Body of pancreas (tissue), 4 donors: ENCODE measurements around the gene SLC30A3.

Experiments
- CTCF ChIP-seq, 7 experiments: fragments of 450-650 bp in 4 of 7; fragments of 200-600 bp in 3 of 7; sonication (generic) in 3 of 7; IDR thresholded peaks; one replicate each; pipeline ENCODE4 v1.5.1; 2016 to 2019; ENCODE audit warnings: antibody characterized with exemption in 7 of 7
- POLR2A ChIP-seq, 3 donors: fragments of 450-650 bp; IDR thresholded peaks; one replicate each; pipeline ENCODE4 v1.6.1; 2016; ENCODE audit warnings: antibody characterized with exemption in 3 of 3, mild to moderate bottlenecking in 2 of 3

GRCh38 chr2:27205206-27205605, 57.6 kb downstream of the SLC30A3 start:
- TF ChIP-seq CTCF (IDR thresholded peaks at IDR 0.05) (no peak), POLR2A (IDR thresholded peaks at IDR 0.05) (no peak)
